IPS-18a (cell line): ENCODE measurements around the gene RELL1.

Experiments used
- H3K27ac ChIP-seq: one replicate; pipeline ENCODE4 v1.5.1; 2013; ENCODE audit warnings: low read length
- H3K27me3 ChIP-seq: one replicate; pipeline ENCODE4 v1.6.1; 2013; ENCODE audit warnings: mild to moderate bottlenecking, low read length; ENCODE audit not compliant: control insufficient read depth, insufficient read depth
- H3K36me3 ChIP-seq: one replicate; pipeline ENCODE4 v1.6.1; 2013; ENCODE audit warnings: low read depth, low read length; ENCODE audit not compliant: control insufficient read depth
- H3K4me1 ChIP-seq: one replicate; pipeline ENCODE4 v1.6.1; 2013; ENCODE audit warnings: low read depth, low read length; ENCODE audit not compliant: control insufficient read depth
- H3K4me3 ChIP-seq: one replicate; pipeline ENCODE4 v1.5.1; 2013; ENCODE audit warnings: low read length
- H3K9ac ChIP-seq: one replicate; pipeline ENCODE4 v1.6.1; 2013; ENCODE audit warnings: mild to moderate bottlenecking, low read length, moderate library complexity
- H3K9me3 ChIP-seq: one replicate; pipeline ENCODE4 v1.6.1; 2013; ENCODE audit warnings: low read depth, low read length; ENCODE audit not compliant: control insufficient read depth

RELL1 gene

GRCh38 chr4:37686373-37687193, at the start of gene RELL1:
Gene RELL1 (minus strand): TSS chr4:37686376. CDS start chr4:37686287, 89 bp downstream.
- Histone ChIP-seq H3K27ac (no peak within 1 kb of the TSS), H3K36me3 (no peaks in the 10 kb centered on the region), H3K9me3 (no peaks in the 10 kb centered on the region), H3K9ac (peak within 1 kb of the TSS; percentile 53), H3K27me3 (peaks cover 24% of the 10 kb centered on the region), H3K4me1 (peaks cover 14% of the 10 kb centered on the region), H3K4me3 (peak within 1 kb of the TSS; percentile 70)

GRCh38 chr4:37735578-37735977, 49.4 kb upstream of the RELL1 start:
- no peaks in the 10 kb centered on the region for H3K27me3 ChIP-seq

GRCh38 chr4:37734989-37735388, 48.8 kb upstream of the RELL1 start:
- Histone ChIP-seq H3K4me3 (no peak overlapping the region), H3K27me3 (no peaks in the 10 kb centered on the region), H3K36me3 (no peaks in the 10 kb centered on the region), H3K4me1 (peaks cover 10% of the 10 kb centered on the region), H3K9ac (no peak overlapping the region), H3K27ac (no peak overlapping the region), H3K9me3 (no peaks in the 10 kb centered on the region)

More at GRCh38 chr4:37735578-37735977, 49.4 kb upstream of the RELL1 start:
- Histone ChIP-seq H3K9ac (no peak overlapping the region), H3K27ac (no peak overlapping the region), H3K36me3 (no peaks in the 10 kb centered on the region), H3K4me3 (no peak overlapping the region), H3K4me1 (peaks cover 5% of the 10 kb centered on the region), H3K9me3 (no peaks in the 10 kb centered on the region)

- no peaks in the 10 kb centered on the region for H3K9me3 ChIP-seq
- no peak overlapping the region for H3K9ac ChIP-seq
- no peaks in the 10 kb centered on the region for H3K27me3 ChIP-seq
- H3K4me3 ChIP-seq: no peak overlapping the region
- H3K27ac ChIP-seq: no peak overlapping the region
- H3K4me1 ChIP-seq: peaks cover 17% of the 10 kb centered on the region
- H3K36me3 ChIP-seq: no peaks in the 10 kb centered on the region
Observed at GRCh38 chr4:37733240-37733867, 47.2 kb upstream of the RELL1 start.

GRCh38 chr4:37732526-37733186, 46.5 kb upstream of the RELL1 start:
- Histone ChIP-seq H3K9ac (no peak overlapping the region), H3K4me3 (no peak overlapping the region), H3K27ac (no peak overlapping the region), H3K36me3 (no peaks in the 10 kb centered on the region), H3K27me3 (no peaks in the 10 kb centered on the region), H3K9me3 (no peaks in the 10 kb centered on the region), H3K4me1 (peaks cover 17% of the 10 kb centered on the region)

- no peak overlapping the region for H3K27ac ChIP-seq
Observed at GRCh38 chr4:37729649-37730004, 43.5 kb upstream of the RELL1 start.

GRCh38 chr4:37728064-37728463, 41.9 kb upstream of the RELL1 start:
- H3K27me3 ChIP-seq: no peaks in the 10 kb centered on the region
- H3K4me3 ChIP-seq: no peak overlapping the region
- H3K9me3 ChIP-seq: no peaks in the 10 kb centered on the region
- no peak overlapping the region for H3K27ac ChIP-seq
- H3K9ac ChIP-seq: no peak overlapping the region
- peaks cover 17% of the 10 kb centered on the region for H3K4me1 ChIP-seq
- H3K36me3 ChIP-seq: no peaks in the 10 kb centered on the region

More at GRCh38 chr4:37729649-37730004, 43.5 kb upstream of the RELL1 start:
- no peaks in the 10 kb centered on the region for H3K9me3 ChIP-seq
- H3K36me3 ChIP-seq: no peaks in the 10 kb centered on the region
- H3K9ac ChIP-seq: no peak overlapping the region
- no peaks in the 10 kb centered on the region for H3K27me3 ChIP-seq
- H3K4me1 ChIP-seq: peaks cover 17% of the 10 kb centered on the region
- H3K4me3 ChIP-seq: no peak overlapping the region

GRCh38 chr4:37727635-37728034, 41.5 kb upstream of the RELL1 start:
- no peaks in the 10 kb centered on the region for H3K9me3 ChIP-seq
- H3K4me1 ChIP-seq: peaks cover 17% of the 10 kb centered on the region
- no peak overlapping the region for H3K9ac ChIP-seq
- H3K36me3 ChIP-seq: no peaks in the 10 kb centered on the region
- no peaks in the 10 kb centered on the region for H3K27me3 ChIP-seq
- no peak overlapping the region for H3K4me3 ChIP-seq
- no peak overlapping the region for H3K27ac ChIP-seq

GRCh38 chr4:37726666-37727065, 40.5 kb upstream of the RELL1 start:
- no peaks in the 10 kb centered on the region for H3K36me3 ChIP-seq
- H3K27ac ChIP-seq: no peak overlapping the region
- H3K9me3 ChIP-seq: no peaks in the 10 kb centered on the region
- no peaks in the 10 kb centered on the region for H3K27me3 ChIP-seq
- H3K9ac ChIP-seq: no peak overlapping the region
- H3K4me3 ChIP-seq: no peak overlapping the region
- peaks cover 17% of the 10 kb centered on the region for H3K4me1 ChIP-seq

GRCh38 chr4:37725718-37726117, 39.5 kb upstream of the RELL1 start:
- Histone ChIP-seq H3K9ac (no peak overlapping the region), H3K27me3 (no peaks in the 10 kb centered on the region), H3K27ac (no peak overlapping the region), H3K36me3 (no peaks in the 10 kb centered on the region), H3K9me3 (no peaks in the 10 kb centered on the region), H3K4me1 (peaks cover 14% of the 10 kb centered on the region), H3K4me3 (no peak overlapping the region)

- Histone ChIP-seq H3K27me3 (no peaks in the 10 kb centered on the region), H3K4me3 (no peak overlapping the region), H3K4me1 (no peaks in the 10 kb centered on the region), H3K36me3 (no peaks in the 10 kb centered on the region), H3K9me3 (no peaks in the 10 kb centered on the region), H3K9ac (no peak overlapping the region), H3K27ac (no peak overlapping the region)
Observed at GRCh38 chr4:37723067-37723466, 36.9 kb upstream of the RELL1 start.
